HG02870 (cell line): ENCODE data around the gene PEX3.

Experiments
- ATAC-seq: cut with Tn5 transposase; IDR thresholded peaks from one replicate; pipeline ENCODE4 v1.9.1; 2021; ENCODE audit warnings: mild to moderate bottlenecking, moderate library complexity; ENCODE audit not compliant: unreplicated experiment

The PEX3 gene

GRCh38 chr6:143536866-143537691 is 86.5 kb downstream of the PEX3 start:
- ATAC-seq: peak; percentile 53

- ATAC-seq: no peak
Observed at GRCh38 chr6:143538374-143538773, 87.8 kb downstream of the PEX3 start.

GRCh38 chr6:143539106-143539505 is 88.5 kb downstream of the PEX3 start:
- ATAC-seq: no peak

- no peak for ATAC-seq
Observed at GRCh38 chr6:143539734-143540133, 89.1 kb downstream of the PEX3 start.

- no peak for ATAC-seq
Observed at GRCh38 chr6:143540192-143540591, 89.6 kb downstream of the PEX3 start.
